ENCODE data around the gene CCDC148.

DNA sequence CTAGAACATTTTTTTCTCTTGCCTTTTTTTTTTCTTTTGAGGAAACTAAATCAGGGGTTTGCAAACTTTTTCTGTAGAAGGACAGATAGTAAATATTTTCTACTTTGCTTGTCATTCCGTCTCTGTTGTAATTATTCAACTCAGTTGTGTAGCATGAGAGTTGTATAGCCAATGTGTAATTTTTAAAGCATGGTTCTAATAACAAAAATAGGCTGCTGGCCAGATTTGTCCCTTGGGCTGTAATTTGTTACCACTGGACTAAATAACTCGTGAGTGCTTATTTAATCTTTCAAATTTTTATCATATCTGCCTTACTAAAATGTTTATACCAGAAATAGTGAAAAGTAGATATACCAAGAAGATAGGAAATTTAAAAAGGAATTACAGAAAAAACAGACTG, 43.0 kb downstream of the CCDC148 start:
- TF ChIP-seq, protein P1, sequence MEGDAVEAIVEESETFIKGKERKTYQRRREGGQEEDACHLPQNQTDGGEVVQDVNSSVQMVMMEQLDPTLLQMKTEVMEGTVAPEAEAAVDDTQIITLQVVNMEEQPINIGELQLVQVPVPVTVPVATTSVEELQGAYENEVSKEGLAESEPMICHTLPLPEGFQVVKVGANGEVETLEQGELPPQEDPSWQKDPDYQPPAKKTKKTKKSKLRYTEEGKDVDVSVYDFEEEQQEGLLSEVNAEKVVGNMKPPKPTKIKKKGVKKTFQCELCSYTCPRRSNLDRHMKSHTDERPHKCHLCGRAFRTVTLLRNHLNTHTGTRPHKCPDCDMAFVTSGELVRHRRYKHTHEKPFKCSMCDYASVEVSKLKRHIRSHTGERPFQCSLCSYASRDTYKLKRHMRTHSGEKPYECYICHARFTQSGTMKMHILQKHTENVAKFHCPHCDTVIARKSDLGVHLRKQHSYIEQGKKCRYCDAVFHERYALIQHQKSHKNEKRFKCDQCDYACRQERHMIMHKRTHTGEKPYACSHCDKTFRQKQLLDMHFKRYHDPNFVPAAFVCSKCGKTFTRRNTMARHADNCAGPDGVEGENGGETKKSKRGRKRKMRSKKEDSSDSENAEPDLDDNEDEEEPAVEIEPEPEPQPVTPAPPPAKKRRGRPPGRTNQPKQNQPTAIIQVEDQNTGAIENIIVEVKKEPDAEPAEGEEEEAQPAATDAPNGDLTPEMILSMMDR (IDR thresholded peaks at IDR 0.05), result no peak
- no peak for TF ChIP-seq EZH2 (IDR thresholded peaks at IDR 0.05; ENCODE audit: borderline replicate concordance, insufficient read depth, low read depth, low read length, poor library complexity, severe bottlenecking)
